Glomerular visceral epithelial cell (primary cell): ENCODE measurements around the gene CAMTA1.
"Not testable (repeated sequence)": the region's sequence is repeated elsewhere in the genome, so short reads cannot be mapped to it uniquely, and the experiment has no call there.

Source experiments
- DNase-seq: peaks from one replicate; pipeline ENCODE4 v3.0.0-alpha.2; 2016; ENCODE audit errors: extremely low spot score

CAMTA1 gene

GRCh38 chr1:7369866-7370265, 584.6 kb downstream of the CAMTA1 start:
- no peak for DNase-seq

GRCh38 chr1:7371926-7372325, 586.7 kb downstream of the CAMTA1 start:
- no peak for DNase-seq

GRCh38 chr1:7372477-7373120, 587.3 kb downstream of the CAMTA1 start:
- DNase-seq = no peak

GRCh38 chr1:7373251-7373650, 588.0 kb downstream of the CAMTA1 start:
- no peak for DNase-seq

GRCh38 chr1:7373876-7374562, 588.8 kb downstream of the CAMTA1 start:
- DNase-seq = no peak

- no peak for DNase-seq
These were observed 589.4 kb downstream of the CAMTA1 start for GRCh38 chr1:7374563-7375160.

- DNase-seq = no peak
These were observed 590.1 kb downstream of the CAMTA1 start for GRCh38 chr1:7375329-7375728.

GRCh38 chr1:7375781-7376660, 590.8 kb downstream of the CAMTA1 start:
- DNase-seq = no peak

- no peak for DNase-seq
These were observed 591.4 kb downstream of the CAMTA1 start for GRCh38 chr1:7376676-7377075.

- DNase-seq = no peak
These were observed 593.3 kb downstream of the CAMTA1 start for GRCh38 chr1:7378346-7379130.

GRCh38 chr1:7379441-7379971, 594.3 kb downstream of the CAMTA1 start:
- peak; percentile 68 for DNase-seq

GRCh38 chr1:7380068-7380467, 594.8 kb downstream of the CAMTA1 start:
- not testable (repeated sequence) for DNase-seq

GRCh38 chr1:7380712-7381111, 595.5 kb downstream of the CAMTA1 start:
- DNase-seq = no peak

- DNase-seq = not testable (repeated sequence)
These were observed 596.5 kb downstream of the CAMTA1 start for GRCh38 chr1:7381729-7382128.

- DNase-seq = no peak
These were observed 597.7 kb downstream of the CAMTA1 start for GRCh38 chr1:7382971-7383370.

- no peak for DNase-seq
These were observed 598.6 kb downstream of the CAMTA1 start for GRCh38 chr1:7383671-7384520.

GRCh38 chr1:7384679-7385078, 599.4 kb downstream of the CAMTA1 start:
- no peak for DNase-seq

GRCh38 chr1:7385471-7386225, 600.4 kb downstream of the CAMTA1 start:
- no peak for DNase-seq
